OCI-LY1 (cell line): Measurements from ENCODE around the gene PPP2R5B.

Source experiments
- EZH2 ChIP-seq: fragments of 200-600 bp; sonication (generic), shearing (Covaris generic); IDR thresholded peaks from 2 replicates; pipeline ENCODE4 v1.8.0; 2017; ENCODE audit warnings: borderline replicate concordance, mixed run types, mild to moderate bottlenecking, antibody characterized with exemption, low read length, moderate library complexity, mixed read lengths
- TF ChIP-seq, protein P1 (sequence below): fragments of 200-600 bp; sonication (generic), shearing (Covaris generic); IDR thresholded peaks from 2 replicates; pipeline ENCODE4 v1.5.1; 2017; ENCODE audit warnings: mild to moderate bottlenecking, antibody characterized with exemption, low read length, moderate library complexity, mixed read lengths

- TF ChIP-seq, protein P1, sequence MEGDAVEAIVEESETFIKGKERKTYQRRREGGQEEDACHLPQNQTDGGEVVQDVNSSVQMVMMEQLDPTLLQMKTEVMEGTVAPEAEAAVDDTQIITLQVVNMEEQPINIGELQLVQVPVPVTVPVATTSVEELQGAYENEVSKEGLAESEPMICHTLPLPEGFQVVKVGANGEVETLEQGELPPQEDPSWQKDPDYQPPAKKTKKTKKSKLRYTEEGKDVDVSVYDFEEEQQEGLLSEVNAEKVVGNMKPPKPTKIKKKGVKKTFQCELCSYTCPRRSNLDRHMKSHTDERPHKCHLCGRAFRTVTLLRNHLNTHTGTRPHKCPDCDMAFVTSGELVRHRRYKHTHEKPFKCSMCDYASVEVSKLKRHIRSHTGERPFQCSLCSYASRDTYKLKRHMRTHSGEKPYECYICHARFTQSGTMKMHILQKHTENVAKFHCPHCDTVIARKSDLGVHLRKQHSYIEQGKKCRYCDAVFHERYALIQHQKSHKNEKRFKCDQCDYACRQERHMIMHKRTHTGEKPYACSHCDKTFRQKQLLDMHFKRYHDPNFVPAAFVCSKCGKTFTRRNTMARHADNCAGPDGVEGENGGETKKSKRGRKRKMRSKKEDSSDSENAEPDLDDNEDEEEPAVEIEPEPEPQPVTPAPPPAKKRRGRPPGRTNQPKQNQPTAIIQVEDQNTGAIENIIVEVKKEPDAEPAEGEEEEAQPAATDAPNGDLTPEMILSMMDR = no peak
- no peak for TF ChIP-seq EZH2
These were observed 47.1 kb downstream of the PPP2R5B start, which contains the start of gene MAJIN for GRCh38 chr11:64971421-64972233.
